B cell (primary cell): ENCODE data around the gene C6orf89. TPM values are rescaled to one million over a fixed set of nuclear protein-coding genes. Genes with fewer than 3 reads are reported as not detected.

ENCODE experiments used
- ATAC-seq: fragments of 200-7000 bp; cut with Tn5 transposase; one replicate; pipeline ENCODE4 v1.10.0; 2021; ENCODE audit warnings: low read depth, mild to moderate bottlenecking, moderate number of reproducible peaks, moderate library complexity
- CTCF ChIA-PET: fragments of 350-600 bp; sonication (Branson Sonifier 250); formaldehyde crosslinking; loops from one replicate; lab custom pipeline; 2021; ENCODE audit warnings: antibody characterized with exemption, inconsistent platforms; lab: Charles Lee
- POLR2A ChIA-PET: fragments of 350-600 bp; sonication (Branson Sonifier 250); formaldehyde crosslinking; loops from one replicate; lab custom pipeline; 2021; ENCODE audit warnings: antibody characterized with exemption; lab: Charles Lee
- DNase-seq: peaks from one replicate; pipeline ENCODE4 v3.0.0; 2013
- H2AFZ ChIP-seq: 2 replicates; pipeline ENCODE4 v1.6.1; 2012; ENCODE audit warnings: mild to moderate bottlenecking, low read depth, low read length; ENCODE audit not compliant: insufficient read depth, poor library complexity, severe bottlenecking
- H3K27ac ChIP-seq, 2 donors: 1 replicate in 1 of 2; 2 replicates in 1 of 2; pipeline ENCODE4 v1.5.1; 2012 to 2013; ENCODE audit warnings: low read length in 2 of 2, mild to moderate bottlenecking in 2 of 2, moderate library complexity in 1 of 2
- H3K27me3 ChIP-seq, 4 experiments: fragments of 200-600 bp in 1 of 4; sonication (generic) in 1 of 4; replicated peaks in 1 of 4; 1 replicate in 2 of 4; 2 replicates in 2 of 4; pipeline versions ENCODE4 v1.6.1 to v1.7.0; 2013 to 2016; ENCODE audit warnings: low read length in 3 of 4, mild to moderate bottlenecking in 2 of 4, mixed read lengths in 1 of 4, moderate library complexity in 1 of 4; ENCODE audit not compliant: insufficient read depth in 4 of 4, control insufficient read depth in 3 of 4; ENCODE audit errors: control extremely low read depth in 1 of 4
- H3K36me3 ChIP-seq, 2 experiments: replicated peaks in 1 of 2; 1 replicate in 1 of 2; 2 replicates in 1 of 2; pipeline versions ENCODE4 v1.6.1 to v1.7.1; 2013; ENCODE audit warnings: low read length in 1 of 2; ENCODE audit not compliant: insufficient read depth in 2 of 2, control insufficient read depth in 1 of 2; ENCODE audit errors: control extremely low read depth in 1 of 2, extremely low read depth in 1 of 2
- H3K4me1 ChIP-seq, 2 donors: fragments of 200-600 bp in 1 of 2; sonication (generic) in 1 of 2; 1 replicate in 1 of 2; 2 replicates in 1 of 2; pipeline versions ENCODE4 v1.5.1 to v1.6.1; 2013 to 2017; ENCODE audit warnings: low read length in 2 of 2; ENCODE audit not compliant: control insufficient read depth in 2 of 2, insufficient read depth in 2 of 2
- H3K4me2 ChIP-seq: replicated peaks from 2 replicates; pipeline ENCODE3; 2012; ENCODE audit warnings: mild to moderate bottlenecking, low read depth, low read length; ENCODE audit not compliant: poor library complexity, severe bottlenecking
- H3K4me3 ChIP-seq, 5 experiments: fragments of 200-600 bp in 1 of 5; sonication (generic) in 1 of 5; 1 replicate in 3 of 5; 2 replicates in 2 of 5; pipeline versions ENCODE4 v1.5.1 to v1.7.0; 2011 to 2016; ENCODE audit warnings: low read length in 4 of 5, mild to moderate bottlenecking in 4 of 5, low read depth in 2 of 5, control low read depth in 1 of 5, moderate library complexity in 1 of 5; ENCODE audit not compliant: insufficient read depth in 1 of 5; ENCODE audit errors: control extremely low read depth in 1 of 5, extremely low read depth in 1 of 5
- H3K79me2 ChIP-seq: fragments of 200-600 bp; sonication (generic); one replicate; pipeline ENCODE4 v1.6.0; 2016; ENCODE audit warnings: low read length; ENCODE audit not compliant: control insufficient read depth, insufficient read depth
- H3K9ac ChIP-seq: fragments of 200-600 bp; sonication (generic); 2 replicates; pipeline ENCODE4 v1.6.1; 2017; ENCODE audit warnings: mild to moderate bottlenecking, low read length, moderate library complexity
- H3K9me3 ChIP-seq, 3 donors: one replicate each; pipeline versions ENCODE4 v1.6.1 to v1.7.1; 2013; ENCODE audit warnings: low read length in 2 of 3; ENCODE audit not compliant: control insufficient read depth in 2 of 3, insufficient read depth in 1 of 3; ENCODE audit errors: control extremely low read depth in 1 of 3
- H4K20me1 ChIP-seq: 2 replicates; pipeline ENCODE4 v1.6.0; 2012; ENCODE audit warnings: mild to moderate bottlenecking, low read length; ENCODE audit not compliant: insufficient read depth, control insufficient read depth, poor library complexity, severe bottlenecking
- H3K27ac Mint-ChIP-seq: one replicate; pipeline ENCODE4 v1.8.0; 2021; ENCODE audit warnings: mixed read lengths
- H3K27me3 Mint-ChIP-seq: one replicate; pipeline ENCODE4 v1.8.0; 2021; ENCODE audit warnings: mixed read lengths
- H3K4me1 Mint-ChIP-seq: one replicate; pipeline ENCODE4 v1.8.0; 2021; ENCODE audit warnings: mixed read lengths
- H3K4me3 Mint-ChIP-seq: one replicate; pipeline ENCODE4 v1.8.0; 2021; ENCODE audit warnings: mixed read lengths
- H3K9me3 Mint-ChIP-seq: one replicate; pipeline ENCODE4 v1.8.0; 2022; ENCODE audit warnings: mixed read lengths; ENCODE audit not compliant: insufficient read depth
- CTCF ChIP-seq: fragments of 200-600 bp; IDR thresholded peaks from one replicate; pipeline ENCODE4 v1.8.0; 2022; ENCODE audit warnings: antibody characterized with exemption, mild to moderate bottlenecking
- EZH2 ChIP-seq: IDR thresholded peaks from 2 replicates; pipeline ENCODE4 v1.6.1; 2012; ENCODE audit warnings: borderline replicate concordance, low read depth, mild to moderate bottlenecking, moderate library complexity, low read length; ENCODE audit not compliant: insufficient read depth, poor library complexity, severe bottlenecking
- WGBS: methylation state at CpG from one replicate; pipeline ENCODE4 v1.1.5; 2013; ENCODE audit warnings: missing lambda C conversion rate; ENCODE audit not compliant: insufficient coverage; 5-methylcytosine and 5-hydroxymethylcytosine counted together
- intact Hi-C: fragments of 100-400 bp; cut with micrococcal nuclease; formaldehyde crosslinking; loops from one replicate; pipeline ENCODE4 v1.10.0; 2022
- polyA plus RNA-seq: library from polyadenylated mRNA; depleted of rRNA; stranded (reverse); fragments of >200 nt; gene quantifications from 2 replicates; pipeline ENCODE4 v1.2.3, GENCODE V29; 2012
- total RNA-seq, 2 donors: library from RNA; stranded (reverse); fragments of 120-200 nt in 1 of 2; gene quantifications; 1 replicate in 1 of 2; 2 replicates in 1 of 2; pipeline versions ENCODE4 v1.2.3 to v1.2.4, GENCODE V29; 2013 to 2022

C6orf89 gene
- total and polyA plus RNA-seq, 2 donors (not counting 1 experiment from before 2014, with no cell fraction given): 13.0 to 35.3 TPM

- no peak for TF ChIP-seq CTCF
- TF ChIP-seq EZH2: no peak
- no peak overlapping the region for H3K27ac ChIP-seq
- Mint-ChIP-seq H3K4me3 (no peak overlapping the region), H3K4me1 (peaks cover 40% of the 10 kb centered on the region), H3K27ac (no peak overlapping the region), H3K9me3 (no peaks in the 10 kb centered on the region), H3K27me3 (no peaks in the 10 kb centered on the region)
- H4K20me1 ChIP-seq: no peaks in the 10 kb centered on the region
- ChIA-PET CTCF (no interaction called here), POLR2A (no interaction called here)
- H3K79me2 ChIP-seq: no peaks in the 10 kb centered on the region
- no peak overlapping the region for H2AFZ ChIP-seq
- WGBS: no CpG with 5 or more reads among the region's 3 CpGs
- DNase-seq (no peak), ATAC-seq (no peak)
- no peaks in the 10 kb centered on the region for H3K36me3 ChIP-seq
- no peaks in the 10 kb centered on the region for H3K9me3 ChIP-seq
- H3K9ac ChIP-seq: no peak overlapping the region
- intact Hi-C loops: no loop called here
- no peaks in the 10 kb centered on the region for H3K27me3 ChIP-seq
- no peak overlapping the region for H3K4me2 ChIP-seq
- no peak overlapping the region for H3K4me3 ChIP-seq
- peaks cover 18 to 31% of the 10 kb centered on the region in 2 donors for H3K4me1 ChIP-seq
Observed at GRCh38 chr6:36949636-36950035, 63.9 kb downstream of the C6orf89 start.

GRCh38 chr6:36953931-36954261, 68.1 kb downstream of the C6orf89 start:
- ChIA-PET POLR2A (interaction anchor here (0.6 kb wide), 1 partner anchor 32 kb away, joined by 3 read pairs; the partner anchor contains the start of gene MTCH1), CTCF (interaction anchor here (0.7 to 1.6 kb wide), 10 partner anchors 10 to 188 kb away, joined by 3 to 10 read pairs (median 3); partner anchors contain the start of gene C6orf89)
- TF ChIP-seq EZH2: no peak
- Histone ChIP-seq H3K9ac (peak overlapping the region; percentile 46), H3K4me1 (peaks cover 27 to 33% of the 10 kb centered on the region in 2 donors), H2AFZ (peak overlapping the region; percentile 62), H3K9me3 (no peaks in the 10 kb centered on the region), H3K4me3 (peak overlapping the region in 2 of 5 experiments; percentile 14 to 47), H3K79me2 (no peaks in the 10 kb centered on the region), H4K20me1 (no peaks in the 10 kb centered on the region), H3K27ac (no peak overlapping the region), H3K27me3 (no peaks in the 10 kb centered on the region), H3K4me2 (peak overlapping the region; percentile 70), H3K36me3 (no peaks in the 10 kb centered on the region)
- intact Hi-C loops: no loop called here
- Mint-ChIP-seq H3K27ac (peak overlapping the region; percentile 73), H3K4me3 (peak overlapping the region; percentile 72), H3K4me1 (peaks cover 47% of the 10 kb centered on the region), H3K27me3 (no peaks in the 10 kb centered on the region), H3K9me3 (no peaks in the 10 kb centered on the region)
- WGBS: 80% methylated on average over 1 of the region's 1 CpG
- DNase-seq (no peak), ATAC-seq (no peak)
